Glomerular endothelial cell (primary cell): Measurements from ENCODE around the gene MRTFB. TPM values are rescaled to one million over a fixed set of nuclear protein-coding genes. Genes with fewer than 3 reads are reported as not detected.

ENCODE experiments used
- DNase-seq: peaks from one replicate; pipeline ENCODE4 v3.0.0-alpha.2; 2011; ENCODE audit warnings: low read depth, low spot score; ENCODE audit errors: extremely low read depth
- total RNA-seq: library from RNA; depleted of rRNA; stranded (reverse); fragments of >200 nt; gene quantifications from 2 replicates; pipeline ENCODE4 v1.2.3, GENCODE V29; 2015

MRTFB gene
- total RNA-seq, 1 donor from 2014 or later, result 26.8 TPM

DNA sequence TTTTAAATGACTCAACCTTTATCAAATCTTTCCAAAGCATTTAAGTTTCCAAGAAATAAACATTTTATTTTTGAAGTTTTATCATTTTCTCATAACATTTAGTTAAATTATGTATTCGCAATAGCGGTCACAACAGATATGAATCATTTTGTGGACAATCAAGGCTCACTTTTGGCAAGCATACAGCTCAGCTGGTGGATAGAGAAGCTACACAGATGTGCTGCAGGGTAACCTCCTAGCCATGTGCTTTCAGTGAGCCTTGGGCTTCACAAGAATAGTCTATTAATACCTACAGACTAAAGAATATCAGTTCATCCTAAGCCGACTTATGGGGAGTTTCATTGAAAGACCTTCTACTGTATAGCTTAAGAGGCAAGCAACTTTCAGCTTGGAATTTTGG is 144.8 kb downstream of the MRTFB start:
- DNase-seq, result no peak

DNA sequence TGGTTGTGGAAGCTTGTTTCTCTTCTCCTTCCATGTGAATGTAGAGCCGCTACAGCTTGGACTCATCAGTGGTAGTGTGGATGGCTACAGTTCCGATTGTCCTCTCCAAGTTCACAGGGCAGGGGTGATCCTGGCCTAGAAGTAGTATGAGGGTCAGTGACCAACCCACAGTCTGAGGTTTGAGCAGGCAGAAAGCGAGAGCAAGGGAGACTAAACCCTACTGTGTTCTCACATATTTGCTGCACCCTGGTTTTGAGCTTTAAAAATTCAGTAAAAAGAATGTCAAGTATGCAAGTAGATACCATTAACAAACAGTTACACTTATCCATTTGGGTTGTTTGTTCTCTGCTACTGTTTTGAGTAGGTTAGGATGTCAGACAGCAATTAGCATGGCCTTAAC is 148.9 kb downstream of the MRTFB start:
- DNase-seq, result no peak

DNA sequence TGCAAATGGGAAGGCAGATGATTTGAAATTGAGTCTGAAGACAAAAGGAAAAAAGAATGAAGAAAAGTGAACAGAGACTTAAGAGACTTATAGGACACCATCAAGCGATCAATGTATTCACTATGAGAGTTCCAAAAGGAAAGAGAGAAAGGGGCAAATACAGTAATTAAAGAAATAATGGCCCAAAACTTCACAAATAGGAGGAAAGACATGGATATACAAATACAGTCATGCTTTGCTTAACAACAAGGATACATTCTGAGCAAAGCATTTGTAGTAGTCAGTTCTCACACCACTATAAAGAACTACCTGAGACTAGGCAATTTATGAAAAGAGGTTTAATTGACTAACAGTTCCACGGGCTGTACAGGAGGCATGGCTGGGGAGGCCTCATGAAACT is 152.5 kb downstream of the MRTFB start:
- no peak for DNase-seq

DNA sequence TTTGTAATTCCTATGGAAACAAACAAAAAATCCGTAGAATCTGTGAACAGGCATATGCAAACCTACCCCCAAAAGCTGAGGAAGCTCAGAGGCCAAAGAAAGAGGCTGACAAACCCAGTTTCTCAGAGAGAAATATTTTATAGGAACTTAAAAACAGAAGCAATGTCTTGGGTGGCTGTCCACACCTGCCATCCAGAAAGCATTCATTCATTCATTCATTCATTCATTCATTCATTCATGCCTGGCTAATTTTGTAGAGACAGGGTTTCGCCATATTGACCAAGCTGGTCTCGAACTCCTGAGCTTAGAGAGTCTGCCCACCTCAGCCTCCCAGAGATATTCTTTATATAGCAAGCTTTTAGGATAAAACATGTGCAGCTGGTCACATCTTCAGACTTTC is 154.3 kb downstream of the MRTFB start:
- no peak for DNase-seq

DNA sequence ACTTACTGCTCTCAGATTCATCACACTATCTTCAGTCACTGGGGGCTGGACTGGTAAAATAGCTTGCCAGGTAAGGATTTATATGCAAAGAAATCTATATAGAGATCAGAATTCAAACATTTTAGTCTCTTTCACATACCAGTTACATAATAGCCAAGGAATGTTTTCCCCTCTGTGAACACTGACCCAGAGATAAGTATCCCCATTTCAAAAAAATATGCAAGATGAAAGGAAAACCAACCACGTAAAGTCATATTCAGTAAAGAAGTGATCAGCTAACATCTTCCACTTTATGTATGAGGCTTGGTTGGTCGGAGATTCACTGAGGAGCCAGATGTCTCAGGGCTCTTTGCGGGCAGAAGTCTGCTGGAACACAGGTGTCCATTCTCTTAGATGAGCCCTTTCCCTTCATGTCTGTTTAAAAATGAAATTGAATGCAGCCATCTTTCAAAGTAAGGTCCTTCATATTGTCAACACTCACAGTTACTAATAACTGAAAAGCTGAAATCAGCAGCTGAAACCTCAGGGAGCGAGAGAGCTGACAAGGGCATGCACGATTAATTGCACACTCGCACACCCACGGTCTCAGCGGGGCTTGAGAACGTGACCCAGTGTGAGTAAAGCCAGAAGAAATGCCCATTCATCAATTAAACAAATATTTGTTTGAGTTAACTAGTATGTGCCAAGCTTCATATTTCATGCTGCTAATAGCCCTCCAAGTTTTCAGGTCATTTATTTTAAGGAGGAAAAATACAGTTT is 161.2 kb downstream of the MRTFB start:
- DNase-seq, result no peak

DNA sequence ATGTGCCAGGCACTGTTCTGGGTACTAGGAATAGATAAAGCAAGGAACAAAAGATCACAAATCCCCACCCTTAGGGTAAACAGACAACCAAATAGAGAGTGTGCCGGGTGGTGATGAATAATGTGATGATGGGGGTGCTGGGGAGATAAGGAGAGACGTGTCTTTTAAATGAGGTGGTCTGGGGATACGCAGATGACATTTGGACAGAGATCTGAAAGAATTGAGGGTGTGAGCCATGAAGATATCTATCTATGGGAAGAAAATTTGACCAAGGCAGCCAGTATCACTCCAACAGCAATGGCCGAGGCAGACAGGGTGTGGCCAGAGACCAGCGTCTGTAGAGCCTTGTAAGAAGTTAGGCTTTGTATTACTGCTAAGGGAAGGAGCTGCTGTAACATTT is 165.3 kb downstream of the MRTFB start:
- DNase-seq, result no peak

DNA sequence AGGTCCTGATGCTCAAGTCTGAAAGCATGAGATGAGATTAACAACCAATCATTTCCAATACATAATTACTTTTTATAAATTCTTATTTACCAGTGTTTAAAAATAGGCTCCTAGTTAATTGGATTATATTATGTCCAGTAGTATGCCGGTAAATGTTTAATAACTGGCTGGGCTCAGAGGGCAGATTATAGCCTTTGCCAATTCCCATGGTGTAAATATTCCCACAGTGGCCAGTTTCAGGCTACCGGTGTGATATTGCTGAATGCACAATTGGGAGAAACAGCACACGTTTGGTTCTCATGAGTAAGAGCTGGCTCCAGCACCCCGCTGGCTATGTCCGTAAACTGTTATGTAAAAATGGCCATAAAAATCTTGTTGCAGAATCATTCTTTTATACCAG is 167.6 kb downstream of the MRTFB start:
- DNase-seq, result no peak

DNA sequence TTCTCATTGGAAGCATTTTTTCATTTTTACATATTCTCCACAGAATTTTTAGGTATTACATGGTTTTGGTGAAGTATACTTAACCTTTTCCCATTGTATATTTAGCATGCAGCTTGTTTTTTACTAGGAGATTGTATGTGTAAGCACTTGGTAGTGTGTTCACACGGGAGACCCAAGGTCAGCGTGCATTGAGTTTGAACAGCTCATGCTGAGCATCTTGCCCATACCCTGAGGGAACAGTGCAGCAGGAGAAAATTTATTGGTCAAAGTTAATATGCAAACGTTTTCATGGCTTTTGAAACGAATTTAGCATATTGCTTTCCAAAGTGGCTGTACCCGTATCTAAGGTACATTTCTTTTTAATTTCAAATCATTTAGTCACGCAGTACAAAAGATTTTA is 168.7 kb downstream of the MRTFB start:
- DNase-seq, result no peak

DNA sequence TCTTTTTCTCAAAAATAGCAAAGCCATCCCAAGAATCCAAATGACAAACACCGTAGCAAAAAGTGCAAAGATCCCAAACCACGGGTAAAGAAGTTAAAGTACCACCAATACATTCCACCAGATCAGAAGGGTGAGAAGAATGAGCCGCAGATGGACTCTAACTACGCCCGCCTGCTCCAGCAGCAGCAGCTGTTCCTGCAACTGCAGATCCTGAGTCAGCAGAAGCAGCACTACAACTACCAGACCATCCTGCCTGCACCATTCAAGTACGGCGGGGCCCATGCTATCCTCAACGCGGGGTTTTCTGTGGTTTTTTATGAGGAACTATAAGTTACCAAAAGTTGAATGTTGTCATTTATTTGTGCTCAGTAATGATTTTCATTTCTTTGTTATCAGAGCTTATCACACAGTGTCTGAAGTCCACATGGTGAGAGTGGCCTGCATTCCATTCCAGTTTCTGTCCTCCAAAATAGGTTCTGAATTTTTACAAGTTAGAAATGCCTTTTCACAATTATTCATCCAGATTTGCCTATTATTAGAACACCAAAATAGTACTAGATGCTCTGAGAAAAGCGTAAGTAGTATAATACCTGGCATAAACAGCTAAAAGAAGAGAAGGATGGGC is 169.2 kb downstream of the MRTFB start:
- no peak for DNase-seq

DNA sequence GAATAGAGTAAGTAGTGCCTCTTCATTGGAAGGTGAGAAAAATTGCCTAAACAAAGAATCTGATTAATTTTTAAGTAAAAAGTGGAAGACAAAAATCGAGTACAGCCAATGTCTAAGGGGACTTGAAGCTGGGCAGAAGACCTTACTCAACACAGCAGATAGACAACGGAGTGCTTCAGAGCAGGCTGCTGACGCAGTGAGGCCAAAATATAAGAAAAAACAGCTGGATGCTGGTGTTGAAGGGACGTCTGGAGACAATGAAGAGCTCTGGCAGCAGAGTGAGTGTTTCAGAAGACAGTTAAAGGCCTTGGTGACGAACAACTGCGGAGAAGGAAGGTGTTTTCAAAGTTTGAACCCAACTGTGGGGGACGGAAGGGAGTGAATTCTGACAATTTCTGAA is 169.8 kb downstream of the MRTFB start:
- no peak for DNase-seq

DNA sequence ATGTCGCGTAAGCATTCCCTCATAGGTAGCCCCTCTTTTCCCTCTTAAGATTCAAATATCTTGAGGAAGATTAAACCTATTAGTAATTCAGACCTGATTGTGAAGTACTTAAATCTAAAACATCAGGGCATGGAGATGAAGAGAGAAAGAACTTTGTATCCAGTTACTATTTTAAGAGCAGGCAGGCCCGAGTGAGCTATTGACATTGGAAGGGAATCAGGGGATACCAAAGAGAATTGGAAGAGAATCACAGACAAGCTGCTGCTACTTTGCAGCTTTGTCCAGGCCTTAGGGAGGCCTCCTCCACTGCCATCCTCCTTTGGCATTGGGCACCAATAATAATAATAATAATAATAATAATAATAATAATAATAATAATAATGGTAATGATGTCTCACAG is 170.5 kb downstream of the MRTFB start:
- no peak for DNase-seq

DNA sequence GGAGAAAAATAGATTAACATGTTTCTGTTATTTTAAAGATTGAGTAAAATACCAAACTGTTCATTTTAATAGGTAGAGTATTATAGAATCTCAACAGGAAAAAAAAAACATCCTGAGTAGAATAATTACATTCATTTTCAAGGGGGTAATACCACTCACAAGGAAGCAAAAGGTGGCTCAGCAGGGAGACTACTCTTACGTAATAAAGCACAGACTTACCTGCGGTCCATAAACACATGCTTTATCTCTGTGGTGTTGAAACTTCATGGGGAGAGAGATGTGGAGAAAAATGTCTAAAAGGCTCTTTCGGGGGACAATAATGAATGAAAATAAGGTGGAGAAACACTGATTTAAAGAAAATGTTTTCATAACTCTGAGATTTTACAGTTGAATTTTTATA is 171.7 kb downstream of the MRTFB start:
- DNase-seq, result no peak

DNA sequence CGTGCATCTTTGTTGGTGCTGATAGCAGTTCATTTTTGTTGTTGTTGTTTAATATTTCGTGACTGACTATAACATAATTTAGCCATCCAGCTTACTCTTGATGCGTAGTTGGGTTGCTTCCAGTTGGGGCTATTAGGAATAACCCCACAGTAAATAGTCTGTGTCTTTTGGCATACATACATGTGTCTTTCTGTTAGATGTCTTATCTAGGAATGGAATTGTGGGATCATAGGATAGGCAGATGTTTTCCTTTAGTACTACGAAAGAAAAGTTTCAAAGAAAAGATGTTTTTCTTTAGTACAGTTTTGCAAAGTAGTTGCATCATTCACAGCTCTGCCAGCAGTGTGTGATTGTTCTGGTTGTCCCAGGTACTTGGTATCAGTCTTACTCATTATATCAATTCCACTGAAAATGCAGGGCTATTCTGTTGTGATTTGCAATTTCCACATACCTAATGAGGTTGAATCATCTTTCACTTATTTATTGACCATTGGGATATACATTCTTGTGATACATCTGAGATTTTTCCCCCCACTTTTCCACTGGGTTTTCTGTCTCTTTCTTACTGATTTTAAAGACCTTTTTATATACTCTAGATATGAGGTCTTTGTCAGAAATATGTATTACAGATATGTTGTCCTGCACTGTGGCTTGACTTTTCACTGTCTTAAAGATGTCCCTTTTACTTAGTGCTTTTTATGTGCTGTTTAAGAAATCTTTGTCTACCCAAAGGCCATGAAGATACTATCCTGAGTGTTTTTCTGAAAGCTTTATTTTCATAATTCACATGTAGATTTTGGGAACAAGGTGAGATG is 173.3 kb downstream of the MRTFB start:
- no peak for DNase-seq

DNA sequence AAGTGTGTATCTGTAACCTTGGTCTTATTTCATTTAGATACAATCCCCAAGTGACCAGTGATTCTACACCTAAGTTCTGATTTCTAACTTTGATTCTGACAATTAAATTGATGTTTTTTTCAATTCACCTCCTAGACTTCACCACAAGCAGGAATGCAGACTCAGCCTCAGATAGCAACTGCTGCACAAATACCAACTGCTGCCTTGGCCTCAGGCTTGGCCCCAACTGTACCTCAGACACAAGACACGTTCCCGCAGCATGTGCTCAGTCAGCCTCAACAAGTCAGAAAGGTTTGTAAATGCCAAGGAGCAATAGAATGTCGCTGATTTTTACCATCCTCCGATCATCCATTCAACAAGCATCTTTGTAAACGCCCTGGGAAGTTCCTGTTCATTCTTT is 177.7 kb downstream of the MRTFB start:
- no peak for DNase-seq

DNA sequence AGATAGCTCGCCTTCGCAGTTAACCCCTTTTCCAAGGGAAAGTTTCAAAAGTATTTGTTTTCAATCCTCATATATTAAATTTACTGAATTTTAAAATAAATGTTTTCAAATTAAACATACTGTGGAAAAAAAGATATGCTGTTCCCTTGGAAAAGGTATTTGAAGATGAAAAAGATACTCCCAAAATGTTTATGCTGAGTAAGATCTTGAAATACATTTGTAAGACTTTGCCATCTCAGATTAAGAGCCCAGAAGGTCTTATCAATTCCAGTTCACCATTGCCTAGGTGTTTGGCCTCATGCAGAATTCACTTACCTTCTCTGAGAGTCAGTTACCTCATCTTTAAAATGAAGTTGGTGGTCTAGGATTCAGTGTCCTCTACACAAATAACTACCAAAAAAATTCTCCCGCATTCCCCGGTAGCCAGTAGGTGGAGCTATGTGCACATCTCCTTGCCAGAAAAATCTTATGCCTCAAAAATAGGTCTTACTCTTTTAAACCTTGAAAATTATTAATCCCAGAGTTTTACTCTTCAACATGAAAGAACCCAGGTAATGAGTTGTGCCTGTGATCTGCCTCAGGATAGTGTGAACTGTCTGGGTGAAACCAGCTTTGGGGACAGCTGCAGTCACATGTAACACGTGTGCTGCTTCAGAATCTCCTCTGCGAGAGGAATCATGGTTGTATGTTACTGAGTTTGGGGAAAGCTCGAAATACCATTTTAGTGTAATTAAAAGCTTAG is 178.3 kb downstream of the MRTFB start:
- peak; percentile 20 for DNase-seq

DNA sequence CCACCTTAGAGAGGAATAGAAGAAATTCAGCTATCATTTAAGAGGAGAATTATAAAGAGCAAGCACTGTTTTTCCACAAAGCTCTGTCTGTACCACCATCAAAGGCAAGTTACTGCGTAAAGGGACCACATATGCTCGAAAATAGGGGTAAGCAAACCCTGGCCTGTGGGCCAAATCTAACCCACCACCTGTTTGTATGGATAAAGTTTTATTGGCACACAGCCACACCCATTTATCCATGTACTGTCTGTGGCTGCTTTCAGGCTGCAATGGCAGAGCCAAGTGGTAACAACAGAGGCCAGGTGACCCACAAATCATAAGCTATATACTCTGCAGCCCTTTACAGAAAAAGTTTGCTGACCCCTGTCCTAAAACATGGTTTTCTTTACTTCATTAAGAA is 180.3 kb downstream of the MRTFB start:
- no peak for DNase-seq

DNA sequence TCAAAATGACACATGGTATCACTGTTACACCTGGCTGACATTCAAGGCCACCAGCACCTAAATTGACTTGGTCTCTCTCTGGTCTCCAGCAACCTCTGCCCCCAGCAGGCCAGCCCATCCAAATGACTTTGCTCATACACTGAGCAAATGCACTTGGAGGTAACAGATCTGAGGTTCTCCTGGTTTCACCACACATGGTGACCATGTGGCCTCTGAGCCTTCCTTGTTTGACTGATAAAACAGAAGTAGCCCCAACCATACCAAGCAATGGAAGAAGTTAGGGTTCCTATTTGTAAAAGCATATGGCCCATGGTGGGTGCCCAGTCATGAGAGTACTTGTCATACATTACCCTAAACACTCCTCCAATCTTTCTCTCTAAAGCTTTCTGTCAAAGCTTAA is 181.7 kb downstream of the MRTFB start:
- DNase-seq, result no peak

DNA sequence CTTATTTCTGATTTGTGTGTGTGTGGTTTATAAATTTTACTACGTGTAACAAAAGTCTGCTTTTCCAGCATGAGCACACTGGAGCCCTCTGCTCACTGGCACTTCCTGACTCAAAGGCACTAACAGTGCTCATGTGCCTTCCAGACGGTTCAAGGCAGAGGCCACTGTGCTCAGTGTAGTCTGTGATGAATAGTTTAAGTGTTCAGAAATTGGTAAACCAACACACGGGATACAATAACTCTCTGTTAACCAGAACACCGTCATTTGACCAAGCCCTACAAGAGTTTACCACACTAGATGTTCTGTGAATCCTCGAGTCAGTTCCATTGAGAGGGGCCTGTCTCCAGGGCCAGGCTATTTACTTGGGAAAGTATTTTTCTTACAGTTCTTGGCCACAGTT is 191.9 kb downstream of the MRTFB start:
- DNase-seq, result no peak

DNA sequence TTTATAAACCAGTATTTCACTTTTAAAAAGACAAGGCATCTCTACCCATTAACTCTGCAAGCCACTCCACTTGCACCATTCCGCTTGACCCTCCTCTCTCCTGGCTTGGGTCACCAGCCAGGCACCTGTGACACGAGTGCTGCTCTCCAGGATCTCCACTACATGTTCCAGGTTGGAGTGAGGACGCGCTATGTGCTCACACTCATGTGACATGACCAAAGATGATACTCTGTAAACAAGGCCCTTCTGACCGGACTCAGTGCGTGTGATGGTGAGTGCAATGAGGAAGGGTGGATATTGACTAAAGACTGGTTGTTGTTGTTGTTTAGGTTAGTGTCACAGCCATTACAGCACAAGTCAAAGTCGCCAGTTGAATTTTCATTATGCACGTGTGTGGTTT is 192.7 kb downstream of the MRTFB start:
- DNase-seq, result no peak

DNA sequence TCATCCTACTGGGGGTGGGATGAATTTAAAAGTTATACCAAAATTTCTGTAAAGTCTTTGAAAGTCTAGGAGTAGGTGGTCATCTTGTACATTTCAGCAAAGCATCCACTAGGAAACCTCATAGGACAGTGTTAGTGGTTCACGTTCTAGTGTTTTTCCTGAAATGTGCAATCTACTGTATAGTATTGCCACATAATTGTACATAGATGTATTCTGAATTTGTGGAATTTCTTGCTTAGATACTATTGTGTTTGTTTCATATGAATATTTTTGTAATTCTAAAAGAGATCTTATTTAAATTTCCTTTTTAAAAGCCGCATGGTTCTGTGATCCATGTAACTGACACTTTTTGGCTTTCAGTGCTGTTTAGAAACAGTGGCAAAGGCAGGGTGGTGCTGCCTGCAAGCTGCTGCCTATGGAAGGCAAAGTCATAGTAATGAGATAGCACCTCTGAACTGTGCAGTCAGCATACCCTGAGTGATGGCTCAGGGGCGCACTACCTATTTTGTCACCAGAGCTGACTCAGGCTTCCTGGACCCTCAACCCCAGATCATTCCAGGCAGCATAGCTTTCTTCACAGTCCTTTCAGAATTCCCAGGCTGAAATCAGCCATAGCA is 193.3 kb downstream of the MRTFB start:
- no peak for DNase-seq

DNA sequence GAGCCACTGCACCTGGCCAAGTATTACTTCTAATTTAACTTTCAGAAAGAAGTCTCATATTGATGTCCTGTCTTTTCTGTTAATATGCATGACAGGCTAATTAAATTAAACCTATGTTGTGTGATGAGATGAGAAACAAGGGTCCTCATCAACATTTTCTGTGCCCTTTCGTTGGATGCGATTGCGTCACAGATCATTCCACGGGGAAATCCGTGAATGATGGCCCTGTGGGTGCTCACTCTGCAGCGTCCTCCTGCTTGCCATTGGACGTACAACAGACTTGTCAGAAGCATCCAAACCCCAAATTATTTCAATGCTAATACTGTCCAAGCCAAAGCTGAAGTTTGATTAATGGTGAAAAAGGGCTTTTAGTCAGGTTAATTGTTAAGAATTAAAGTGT is 197.0 kb downstream of the MRTFB start:
- no peak for DNase-seq
